ENCODE measurements around the gene PBRM1.

GRCh38 chr3:52620580-52620979 lies 65.1 kb downstream of the PBRM1 start:
- TF ChIP-seq, protein P1, sequence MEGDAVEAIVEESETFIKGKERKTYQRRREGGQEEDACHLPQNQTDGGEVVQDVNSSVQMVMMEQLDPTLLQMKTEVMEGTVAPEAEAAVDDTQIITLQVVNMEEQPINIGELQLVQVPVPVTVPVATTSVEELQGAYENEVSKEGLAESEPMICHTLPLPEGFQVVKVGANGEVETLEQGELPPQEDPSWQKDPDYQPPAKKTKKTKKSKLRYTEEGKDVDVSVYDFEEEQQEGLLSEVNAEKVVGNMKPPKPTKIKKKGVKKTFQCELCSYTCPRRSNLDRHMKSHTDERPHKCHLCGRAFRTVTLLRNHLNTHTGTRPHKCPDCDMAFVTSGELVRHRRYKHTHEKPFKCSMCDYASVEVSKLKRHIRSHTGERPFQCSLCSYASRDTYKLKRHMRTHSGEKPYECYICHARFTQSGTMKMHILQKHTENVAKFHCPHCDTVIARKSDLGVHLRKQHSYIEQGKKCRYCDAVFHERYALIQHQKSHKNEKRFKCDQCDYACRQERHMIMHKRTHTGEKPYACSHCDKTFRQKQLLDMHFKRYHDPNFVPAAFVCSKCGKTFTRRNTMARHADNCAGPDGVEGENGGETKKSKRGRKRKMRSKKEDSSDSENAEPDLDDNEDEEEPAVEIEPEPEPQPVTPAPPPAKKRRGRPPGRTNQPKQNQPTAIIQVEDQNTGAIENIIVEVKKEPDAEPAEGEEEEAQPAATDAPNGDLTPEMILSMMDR (IDR thresholded peaks at IDR 0.05; ENCODE audit: poor library complexity), result no peak
- TF ChIP-seq EZH2 (IDR thresholded peaks at IDR 0.05; ENCODE audit: borderline replicate concordance) (no peak), EZH2phosphoT487 (IDR thresholded peaks at IDR 0.05; ENCODE audit: low read depth, severe bottlenecking, unreplicated experiment) (no peak)
